GM19372 (cell line): ENCODE results near the gene PARK7.

Experiments
- ATAC-seq: cut with Tn5 transposase; IDR thresholded peaks from one replicate; pipeline ENCODE4 v1.9.1; 2021; ENCODE audit warnings: mild to moderate bottlenecking, low read depth, moderate library complexity; ENCODE audit not compliant: unreplicated experiment

PARK7 gene

DNA sequence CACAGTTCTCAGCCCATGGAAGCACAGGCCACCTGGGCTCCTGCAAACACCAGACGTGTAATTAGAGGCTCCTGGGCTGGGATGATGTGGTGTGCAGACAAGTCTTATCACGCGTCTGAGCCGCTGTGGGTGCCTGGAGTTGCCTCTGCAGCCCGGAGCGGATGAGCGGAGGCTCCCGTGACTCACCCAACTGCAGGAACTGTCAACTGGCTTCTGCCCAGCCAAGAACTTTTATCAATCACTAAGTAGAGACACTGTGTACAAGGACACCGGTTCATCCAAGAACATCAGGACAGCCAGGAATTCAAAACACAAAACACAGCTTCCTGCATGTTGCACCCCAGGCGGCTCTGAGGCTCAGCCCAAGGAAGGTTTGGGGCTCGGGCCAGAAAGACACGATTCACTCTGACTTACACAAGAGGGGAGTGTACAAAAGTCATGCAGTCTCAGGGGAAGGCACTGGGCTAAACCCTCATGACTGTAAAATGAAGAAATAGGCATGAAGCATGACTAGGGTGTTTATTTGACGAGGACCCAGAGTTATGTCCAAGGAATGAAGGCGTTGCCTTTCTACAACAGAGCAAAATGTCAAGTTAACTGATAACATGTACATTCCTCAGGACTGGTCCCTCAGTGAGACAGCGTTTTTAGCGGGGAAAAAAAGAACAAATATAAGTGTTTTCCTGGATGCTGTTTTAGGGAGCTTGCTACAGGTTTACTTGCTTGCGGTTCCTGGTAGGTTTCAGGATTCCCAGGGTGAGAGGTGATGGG, 43.5 kb downstream of the PARK7 start:
- ATAC-seq = no peak

DNA sequence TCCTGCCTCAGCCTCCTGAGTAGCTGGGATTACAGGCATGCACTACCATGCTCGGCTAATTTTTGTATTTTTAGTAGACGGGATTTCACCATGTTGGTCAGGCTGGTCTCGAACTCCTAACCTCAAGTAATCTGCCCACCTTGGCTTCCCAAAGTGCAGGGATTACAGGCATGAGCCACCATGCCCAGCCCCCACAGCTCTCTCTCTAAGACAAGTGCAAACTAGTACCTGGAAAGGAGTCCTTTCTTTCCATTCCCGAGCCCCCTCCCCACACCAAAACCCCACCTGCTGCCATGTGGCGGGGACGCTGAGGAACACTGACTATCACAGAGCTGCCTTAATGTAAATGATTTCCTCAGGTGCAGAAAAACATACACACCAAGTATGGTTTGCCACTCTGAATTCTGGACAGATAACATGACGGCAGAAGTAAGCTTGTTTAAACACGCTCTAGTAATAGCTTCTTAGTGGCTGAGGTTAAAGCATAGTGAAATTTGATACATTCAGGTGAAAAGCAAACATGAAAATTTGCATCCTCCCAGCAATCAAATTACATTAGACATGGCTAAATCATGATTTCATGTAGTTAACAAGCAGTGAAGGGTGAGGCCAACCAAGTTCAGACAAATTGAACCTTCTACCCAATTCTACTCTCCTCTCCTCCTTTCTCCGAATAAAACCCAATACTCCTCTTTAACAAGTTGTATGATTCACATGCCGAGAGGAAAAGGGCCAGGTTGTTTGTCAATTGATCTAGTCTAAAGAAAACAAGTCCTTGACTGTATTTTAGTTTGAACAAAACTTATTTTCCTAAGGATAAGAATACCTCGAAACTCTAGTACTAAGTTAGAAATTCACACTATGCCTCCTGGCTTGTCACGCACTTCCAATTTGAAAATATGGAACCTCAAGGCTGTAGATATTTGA, 44.8 kb downstream of the PARK7 start:
- no peak for ATAC-seq

DNA sequence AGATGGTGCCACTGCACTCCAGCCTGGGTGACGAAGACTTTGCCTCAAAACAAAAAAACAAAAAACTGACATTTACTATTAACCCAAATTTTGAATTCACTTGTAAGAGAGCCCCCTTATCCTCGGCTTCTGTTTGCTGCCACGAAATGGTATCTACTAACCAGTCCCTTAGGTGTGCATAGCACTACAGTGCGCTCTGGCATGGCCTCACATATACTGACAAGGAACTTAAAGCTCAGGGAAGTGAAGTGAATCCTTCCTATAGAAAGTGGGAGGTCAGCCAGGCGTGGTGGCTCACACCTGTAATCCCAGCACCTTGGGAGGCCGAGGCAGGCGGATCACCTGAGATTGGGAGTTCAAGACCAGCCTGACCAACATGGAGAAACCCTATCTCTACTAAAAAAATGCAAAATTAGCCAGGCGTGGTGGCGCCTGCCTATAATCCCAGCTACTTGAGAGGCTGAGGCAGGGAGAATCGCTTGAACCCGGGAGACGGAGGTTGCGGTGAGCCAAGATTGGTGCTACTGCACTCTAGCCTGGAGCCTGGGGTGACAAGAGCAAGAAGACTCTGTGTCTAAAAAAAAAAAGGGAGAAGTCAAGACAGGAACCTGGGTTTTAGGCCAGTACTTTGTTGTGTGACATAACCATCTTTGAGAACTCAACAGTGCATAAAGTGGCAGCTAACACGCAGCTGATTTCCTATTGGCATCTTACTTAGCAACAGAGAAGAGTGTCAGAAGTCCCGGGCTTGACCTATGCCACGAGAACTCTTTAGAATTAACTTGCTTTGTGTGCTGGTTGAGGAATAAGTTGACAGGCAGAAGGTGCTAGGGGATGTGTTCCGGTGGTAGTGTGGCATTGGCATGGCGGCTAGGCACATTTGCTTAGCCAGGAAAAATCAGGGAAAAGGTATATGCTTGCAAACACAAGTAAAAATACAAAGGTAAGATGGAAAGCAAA, 47.8 kb downstream of the PARK7 start:
- no peak for ATAC-seq

DNA sequence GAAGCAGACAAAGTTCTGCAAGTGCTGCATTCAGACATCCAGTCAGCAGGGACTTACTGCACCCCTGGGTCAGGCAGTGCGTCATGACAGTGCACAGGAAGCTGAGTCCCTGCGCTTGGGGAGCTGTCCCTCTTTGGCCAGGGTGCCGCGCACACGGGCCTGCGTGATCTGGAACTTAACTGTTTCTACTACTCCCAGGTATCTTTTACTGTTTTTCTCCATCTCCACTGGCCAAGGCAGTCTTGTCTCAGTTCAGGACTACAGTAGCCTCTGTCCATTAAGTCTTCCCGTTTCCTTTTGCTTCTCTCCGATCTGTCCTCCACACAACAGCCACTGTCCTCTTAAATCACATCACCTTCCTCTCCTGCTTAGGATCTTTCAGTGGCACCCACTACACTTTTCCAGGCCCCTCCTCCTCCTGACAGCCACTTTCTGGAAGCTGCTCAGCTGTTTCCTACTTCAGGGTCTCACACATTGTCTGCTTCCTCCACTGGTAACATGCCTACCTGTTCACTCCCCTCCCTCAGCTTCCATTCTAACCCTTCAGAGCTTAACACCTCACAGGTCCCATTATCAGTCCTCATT, 48.7 kb downstream of the PARK7 start:
- ATAC-seq = no peak

DNA sequence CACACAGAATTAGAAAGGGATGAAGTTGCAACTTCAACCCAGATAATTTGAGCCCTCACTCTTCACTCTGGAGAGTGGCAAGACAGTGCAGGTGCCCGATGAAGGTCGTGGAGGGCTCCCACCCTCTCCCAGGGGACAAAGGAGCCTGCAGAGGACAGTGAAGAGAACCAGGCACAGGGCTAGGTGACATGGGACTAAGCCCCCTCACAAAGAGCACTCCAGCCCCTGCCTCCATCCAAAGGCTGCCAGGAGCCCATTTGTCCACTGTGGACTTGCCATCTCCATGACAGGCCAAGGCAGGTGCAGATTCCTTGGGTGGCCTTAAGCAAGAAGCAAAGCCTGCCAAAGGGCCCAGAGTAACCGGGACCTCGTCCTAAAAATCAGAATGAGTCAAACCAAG, 49.5 kb downstream of the PARK7 start:
- no peak for ATAC-seq

DNA sequence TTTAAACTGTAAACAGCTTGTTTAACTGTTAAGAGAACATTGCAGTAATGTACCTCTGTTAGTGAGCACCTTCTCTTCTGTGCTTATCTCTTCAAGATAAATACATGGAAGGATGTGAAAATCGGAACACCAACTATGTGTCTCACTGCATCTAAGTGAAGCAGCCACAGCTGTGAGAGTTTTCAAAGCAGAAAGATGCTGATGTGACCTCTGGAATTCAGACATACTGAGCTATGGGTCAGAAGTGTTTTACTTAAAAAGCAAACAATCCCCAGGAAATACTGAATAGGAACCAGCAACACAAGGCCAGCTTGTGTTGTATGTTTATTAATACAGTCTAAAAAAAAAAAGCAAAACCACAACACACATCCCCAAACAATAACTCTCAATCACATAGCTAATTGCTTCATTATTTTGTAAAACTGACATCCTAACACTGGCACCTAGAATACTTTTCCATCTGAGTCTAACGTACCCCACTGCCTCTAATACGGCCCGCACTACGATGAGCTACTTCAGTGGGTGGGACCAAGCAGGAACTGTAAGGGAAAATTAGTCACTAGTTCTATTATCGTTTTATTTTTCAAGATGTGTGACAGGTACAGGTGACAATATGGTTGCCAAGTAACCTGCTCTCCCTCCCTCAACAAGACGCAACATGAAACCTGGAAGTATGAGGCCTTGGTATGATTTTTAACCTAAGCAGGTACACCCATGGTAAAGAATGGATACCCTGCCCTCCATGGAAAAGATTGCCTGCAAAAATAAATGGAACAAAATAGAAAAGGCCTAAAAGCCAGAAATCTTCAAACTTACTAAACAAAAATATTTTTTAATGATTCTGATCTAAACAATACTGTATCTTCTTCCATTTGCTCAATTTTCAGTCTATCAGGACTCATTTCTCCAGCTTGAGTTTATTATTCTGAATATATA, 50.7 kb downstream of the PARK7 start:
- ATAC-seq = no peak

DNA sequence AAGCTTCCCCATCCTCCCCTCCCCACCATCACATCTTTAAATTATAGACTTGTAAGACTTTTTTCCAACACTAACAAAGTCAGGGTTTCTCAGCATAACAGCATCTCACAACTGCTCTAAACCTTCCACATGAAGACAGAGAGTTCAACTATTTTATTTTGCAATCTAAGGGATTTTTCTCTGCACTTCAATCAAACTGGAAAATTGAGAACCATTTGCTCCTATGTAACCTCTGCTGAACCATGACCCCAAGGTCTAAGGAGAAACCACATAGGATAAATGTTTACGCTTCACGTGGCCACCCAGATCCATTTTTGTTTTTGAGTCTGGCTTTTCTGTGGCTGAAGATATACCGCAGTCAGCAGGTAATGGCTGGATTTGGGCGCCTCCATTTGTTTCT, 51.4 kb downstream of the PARK7 start:
- no peak for ATAC-seq

DNA sequence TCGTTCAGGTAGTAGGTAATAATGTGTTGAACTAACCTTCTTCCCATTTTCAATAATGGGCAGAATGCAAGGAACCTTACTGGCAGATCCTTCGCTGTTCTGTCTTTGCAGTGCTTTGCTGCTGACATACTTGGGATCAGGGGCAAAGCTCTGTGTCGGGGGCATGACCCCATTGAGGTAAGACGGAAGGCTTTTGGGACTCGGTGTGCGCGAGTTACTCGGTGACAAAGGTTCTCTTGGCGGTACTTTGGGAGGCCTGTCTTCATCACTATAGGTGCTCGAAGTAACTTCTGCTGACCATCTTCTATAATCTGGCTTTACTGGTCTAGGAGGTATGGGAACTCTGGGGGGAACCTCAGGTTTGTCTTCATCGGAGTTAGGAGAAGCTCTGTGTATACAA, 51.9 kb downstream of the PARK7 start:
- no peak for ATAC-seq

DNA sequence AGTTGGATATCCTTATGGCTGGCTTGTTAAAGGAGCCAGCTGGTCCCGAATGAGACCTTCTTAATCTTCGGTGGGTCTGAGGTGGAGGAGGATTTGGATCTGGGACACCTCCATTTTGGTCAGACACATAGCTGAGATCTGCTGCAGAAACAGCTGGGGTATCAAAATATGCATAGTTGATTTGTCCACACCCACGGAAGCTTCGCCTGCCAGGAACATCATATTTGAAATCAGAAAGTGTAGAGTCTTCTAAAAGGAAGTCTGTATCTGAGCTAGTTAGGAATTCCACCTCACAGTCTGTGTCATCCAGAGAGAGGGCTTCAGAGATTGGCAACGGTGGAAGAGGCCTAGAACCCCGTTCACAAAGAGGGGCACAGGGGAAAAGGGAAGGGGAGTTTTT, 52.3 kb downstream of the PARK7 start:
- ATAC-seq = no peak

DNA sequence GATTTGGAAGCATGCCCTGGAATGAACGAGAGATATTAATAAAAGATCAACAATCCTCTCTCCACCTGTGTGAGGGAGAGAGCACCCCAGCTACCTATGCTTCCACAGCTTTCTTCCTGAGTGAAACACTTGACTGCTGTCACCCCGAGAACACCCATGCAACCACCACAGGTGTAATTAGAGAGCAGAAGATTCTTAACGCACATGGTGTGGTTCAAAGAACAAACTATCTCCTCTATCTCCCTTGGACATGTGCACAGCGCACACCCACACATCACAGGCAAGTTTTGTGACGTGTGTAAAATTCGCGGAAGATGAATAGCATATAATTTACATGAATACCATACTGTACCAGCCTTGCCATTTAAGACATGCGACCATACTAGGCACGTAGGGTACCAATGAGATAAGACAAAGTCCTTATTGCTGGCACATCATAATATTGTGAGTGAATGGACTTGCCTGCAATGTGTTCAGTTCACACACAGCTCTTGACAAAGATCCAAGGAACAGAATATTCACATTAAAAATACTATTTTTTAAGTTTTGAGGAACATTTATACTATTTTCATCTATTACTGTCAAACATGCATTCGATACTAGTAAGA, 53.0 kb downstream of the PARK7 start:
- no peak for ATAC-seq

DNA sequence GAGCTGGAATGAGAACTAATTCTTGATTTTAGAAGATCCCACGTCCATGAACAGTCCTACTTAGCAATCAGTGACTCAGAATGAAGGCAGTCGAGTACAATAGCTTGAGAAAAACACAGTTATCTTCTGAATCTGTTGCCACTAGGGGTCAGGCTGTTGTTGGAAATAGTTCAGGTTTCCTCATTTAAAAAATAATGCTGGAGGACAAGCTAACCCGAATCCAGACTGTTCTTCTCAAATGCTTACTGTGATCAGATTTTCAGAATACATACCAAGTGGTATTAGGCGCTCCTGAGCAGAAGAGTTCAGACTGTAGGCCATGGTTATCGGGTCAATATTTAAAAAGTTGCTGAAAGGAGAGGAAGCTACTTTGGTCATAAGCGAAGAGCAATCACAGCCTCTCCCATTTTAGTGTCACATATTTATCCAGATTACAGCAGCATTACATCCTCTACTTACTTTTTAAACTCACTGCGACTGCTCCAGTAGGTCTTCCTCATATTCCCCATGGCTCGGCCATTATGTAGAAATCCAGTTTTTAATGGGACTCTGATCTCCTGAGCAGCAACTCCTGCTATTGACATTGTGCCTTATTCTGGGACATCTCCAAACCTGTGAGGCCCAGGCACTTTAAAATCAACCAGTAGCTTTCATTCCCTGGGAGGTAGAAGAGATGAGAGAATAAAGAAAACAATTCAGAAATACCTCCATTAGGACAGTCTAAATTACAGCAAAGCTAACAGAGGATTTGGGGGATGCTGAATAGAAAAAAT, 53.7 kb downstream of the PARK7 start:
- ATAC-seq = no peak

DNA sequence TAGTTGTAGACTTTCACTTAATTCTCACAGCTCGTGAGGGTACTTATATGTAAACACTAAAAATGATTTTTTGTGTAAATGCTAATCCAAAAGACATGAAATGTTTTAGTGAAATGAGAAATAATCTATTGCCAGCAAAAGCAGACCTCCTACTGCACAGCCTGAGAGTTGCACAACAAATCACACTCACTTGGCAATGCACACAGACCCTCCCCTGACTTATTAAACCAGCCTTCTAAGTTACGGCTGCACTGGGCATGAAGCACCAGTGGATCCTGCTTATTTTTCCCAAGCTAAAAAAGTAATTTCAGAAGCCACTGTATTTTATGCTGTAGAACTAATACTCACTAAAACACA, 54.3 kb downstream of the PARK7 start:
- no peak for ATAC-seq

DNA sequence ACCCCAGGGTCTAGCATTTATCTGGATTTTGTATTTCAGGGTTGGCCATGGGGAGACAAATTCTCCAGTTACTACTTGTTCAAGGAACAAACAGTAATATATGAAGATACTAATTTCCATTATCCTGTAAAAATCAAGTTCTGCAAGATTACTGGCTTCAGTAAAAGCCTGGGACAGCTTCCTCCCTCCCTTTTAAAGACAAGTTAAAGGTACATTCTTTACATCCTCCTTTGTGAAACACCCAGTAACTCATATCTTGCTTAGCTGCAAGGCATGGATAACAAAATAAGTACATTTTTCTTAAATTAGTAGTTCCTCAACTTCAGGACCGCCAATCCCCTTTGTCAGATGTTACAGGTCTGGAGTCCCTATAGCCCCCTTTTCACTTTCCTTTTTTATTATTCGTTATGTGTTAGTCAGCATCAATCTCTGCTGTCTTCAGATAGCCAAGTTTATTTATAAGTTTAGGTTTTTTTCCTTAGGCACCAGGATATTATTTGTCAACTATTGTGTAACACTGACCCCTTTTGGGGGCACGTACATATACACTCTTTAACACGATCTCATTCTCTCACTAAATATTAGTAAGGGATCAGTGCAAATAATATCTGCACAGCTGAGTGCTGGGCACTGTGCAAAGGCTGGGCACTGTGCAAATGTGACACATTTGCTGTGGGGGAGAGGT, 54.8 kb downstream of the PARK7 start:
- ATAC-seq = no peak

DNA sequence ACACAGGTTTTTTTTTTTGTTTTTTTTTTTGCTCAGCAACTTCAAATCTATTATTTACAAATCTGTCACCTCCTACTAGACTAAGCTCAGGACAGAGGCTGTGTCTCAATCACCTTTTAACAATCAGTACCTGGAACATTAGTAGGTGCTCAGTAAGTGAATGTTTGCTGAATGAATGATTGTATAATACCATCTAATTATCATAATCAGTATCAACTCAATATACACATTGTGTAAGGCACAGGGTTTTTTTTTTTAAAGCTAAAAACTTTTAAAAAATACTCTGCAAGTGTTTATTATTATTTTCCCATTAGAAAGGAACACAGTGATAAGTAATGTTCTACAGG, 55.4 kb downstream of the PARK7 start:
- no peak for ATAC-seq

DNA sequence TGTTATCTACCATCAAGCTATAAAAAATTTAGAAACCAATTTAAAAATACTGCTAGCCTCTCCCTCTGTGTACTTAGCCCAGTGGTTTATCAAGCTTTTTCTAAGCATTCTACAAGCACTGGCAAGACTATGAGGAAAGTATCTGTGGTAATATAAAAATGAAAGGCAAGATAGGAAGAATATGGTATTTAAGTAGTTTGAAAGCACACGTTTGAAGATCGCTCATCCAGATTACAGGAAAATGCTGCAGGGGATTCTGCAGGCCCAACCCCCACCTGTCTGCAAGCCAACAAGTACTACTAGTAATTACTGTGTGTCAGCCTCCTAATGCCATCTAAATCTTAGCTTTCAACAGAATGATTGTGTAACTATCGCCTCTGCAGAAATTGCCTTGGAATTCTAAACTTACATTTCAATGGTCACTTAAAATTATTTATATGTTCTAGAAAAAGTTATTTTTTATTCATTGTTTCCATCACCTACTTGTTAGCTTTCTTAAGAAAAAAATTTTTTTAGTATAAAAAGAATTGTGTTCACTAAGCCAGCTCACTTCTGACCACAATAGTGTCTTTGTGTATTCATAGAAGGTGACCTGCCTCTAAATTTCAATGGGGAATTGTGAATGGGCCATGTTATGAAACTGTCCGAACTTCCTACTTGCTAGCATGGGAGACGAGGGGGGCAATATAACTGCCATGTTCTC, 56.1 kb downstream of the PARK7 start:
- no peak for ATAC-seq

DNA sequence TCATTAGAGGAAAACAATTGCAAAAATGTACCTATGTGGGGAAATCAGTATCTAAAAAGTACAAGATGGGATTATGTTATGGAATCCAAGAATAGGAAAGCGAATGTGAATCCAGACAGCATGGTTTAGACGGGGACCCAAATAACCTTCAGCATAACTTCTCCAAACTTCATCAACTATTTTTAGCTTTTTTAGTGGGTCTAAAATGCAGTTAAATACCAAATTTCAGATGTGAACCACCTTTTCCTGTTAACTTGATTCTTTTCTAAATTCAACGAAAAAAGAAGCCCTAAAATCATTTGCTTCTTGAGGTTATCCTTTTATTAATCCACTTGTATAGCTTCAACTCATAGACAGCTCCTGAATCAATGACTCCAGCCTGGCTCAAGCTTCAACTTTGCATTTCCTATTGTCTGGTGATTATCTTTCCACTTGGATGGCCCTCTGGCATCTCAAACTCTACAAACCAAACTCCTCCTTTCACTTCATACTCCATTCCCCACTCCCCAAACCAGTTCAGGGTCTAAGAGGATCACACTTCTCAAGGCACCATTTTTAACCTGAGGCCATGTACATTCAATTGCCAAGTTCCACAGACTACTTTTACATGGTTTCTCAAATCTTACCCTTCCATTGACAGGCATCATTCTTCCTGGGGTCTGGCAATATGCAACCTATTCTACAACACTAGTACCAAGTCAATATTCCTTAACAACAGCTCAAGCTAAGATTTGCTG, 57.1 kb downstream of the PARK7 start:
- ATAC-seq = no peak
